ENCODE measurements around the gene TDRD10.

Gene TDRD10, protein sequence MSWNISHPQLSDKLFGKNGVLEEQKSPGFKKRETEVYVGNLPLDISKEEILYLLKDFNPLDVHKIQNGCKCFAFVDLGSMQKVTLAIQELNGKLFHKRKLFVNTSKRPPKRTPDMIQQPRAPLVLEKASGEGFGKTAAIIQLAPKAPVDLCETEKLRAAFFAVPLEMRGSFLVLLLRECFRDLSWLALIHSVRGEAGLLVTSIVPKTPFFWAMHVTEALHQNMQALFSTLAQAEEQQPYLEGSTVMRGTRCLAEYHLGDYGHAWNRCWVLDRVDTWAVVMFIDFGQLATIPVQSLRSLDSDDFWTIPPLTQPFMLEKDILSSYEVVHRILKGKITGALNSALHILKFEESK

DNA sequence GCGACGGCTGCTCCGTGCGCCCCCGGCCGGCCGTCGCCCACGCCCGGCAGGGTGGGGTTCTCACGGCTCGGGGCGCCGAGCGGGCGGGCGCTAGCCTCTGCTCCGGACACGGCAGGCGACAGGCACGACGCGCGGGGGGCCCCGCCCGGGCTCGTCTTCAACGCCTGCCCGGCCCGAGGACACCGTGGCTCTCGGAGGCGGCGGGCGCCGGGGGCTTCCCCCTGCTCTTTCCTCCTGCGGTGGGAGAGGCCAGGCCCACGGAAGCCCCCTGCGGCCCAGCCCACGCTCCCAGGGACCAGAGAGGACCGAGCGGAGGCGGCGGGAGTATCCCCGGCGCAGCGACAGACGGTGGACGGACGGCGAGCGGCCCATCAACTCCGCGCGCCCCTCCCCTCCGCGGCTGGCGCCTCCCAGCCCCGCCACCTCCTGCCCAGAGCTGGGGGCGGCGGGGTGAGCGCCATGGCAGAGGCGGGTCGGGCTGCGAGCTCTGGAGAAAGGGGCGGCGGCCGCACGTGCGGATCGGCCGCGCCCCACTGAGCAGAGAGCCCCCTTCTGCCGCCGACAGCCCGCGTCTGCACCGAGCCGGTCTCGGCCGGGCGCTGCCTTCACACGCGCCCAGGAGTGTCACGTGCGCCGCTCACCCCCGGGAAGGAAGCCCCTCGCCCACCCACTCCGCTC is at the start of gene TDRD10, which contains the start of gene SHE:
TSS of gene TDRD10 (plus strand) at position 154 of the 678 bp plus-strand sequence. CDS start 4,685 bp downstream, outside the sequence.
TSS of gene SHE (minus strand) at position 347 of the 678 bp plus-strand sequence. CDS start 386 bp downstream, outside the sequence.
- DNase-seq (ENCODE audit: low spot score), result no peak

- no peak for DNase-seq (ENCODE audit: low spot score)
Measured at GRCh38 chr1:154453161-154453560, 48.9 kb upstream of the TDRD10 start.

DNA sequence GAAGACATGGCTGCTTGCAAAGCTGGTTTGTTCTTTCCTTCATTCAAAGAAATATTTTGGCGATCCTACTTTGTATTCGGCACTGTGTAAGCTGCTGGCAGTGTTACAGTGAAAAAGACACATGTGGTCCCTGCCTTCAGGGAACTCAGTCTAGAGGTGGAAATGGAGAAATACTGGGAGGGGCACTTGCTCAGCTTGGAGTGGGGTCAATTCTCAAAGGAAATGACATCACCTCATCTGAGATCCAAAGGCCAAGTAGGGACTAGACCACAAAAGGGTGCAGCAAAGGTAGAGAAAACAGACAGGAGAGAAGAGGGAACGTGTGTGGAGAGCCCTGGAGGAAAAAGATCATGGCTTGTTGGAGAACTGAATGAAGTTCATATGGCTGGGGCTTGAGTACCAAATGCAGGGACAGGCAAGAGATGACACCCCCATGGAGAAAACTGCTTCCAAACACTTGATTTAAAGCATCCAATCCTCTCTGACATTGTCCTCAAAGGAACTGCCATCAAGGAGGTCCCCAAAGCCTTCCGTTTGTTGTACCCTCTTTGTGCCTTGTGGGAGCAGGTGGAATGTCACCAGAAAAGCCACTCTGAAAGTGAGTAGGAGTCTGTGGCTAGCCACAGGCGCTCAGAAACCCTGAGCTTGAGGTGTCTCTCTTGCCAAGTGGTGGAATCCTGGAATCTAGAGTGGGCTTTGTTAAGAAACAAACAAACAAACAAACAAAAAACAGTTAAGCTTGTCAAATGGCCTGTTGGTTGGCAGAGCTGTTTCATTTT is 48.3 kb upstream of the TDRD10 start:
- DNase-seq (ENCODE audit: low spot score), result no peak

DNA sequence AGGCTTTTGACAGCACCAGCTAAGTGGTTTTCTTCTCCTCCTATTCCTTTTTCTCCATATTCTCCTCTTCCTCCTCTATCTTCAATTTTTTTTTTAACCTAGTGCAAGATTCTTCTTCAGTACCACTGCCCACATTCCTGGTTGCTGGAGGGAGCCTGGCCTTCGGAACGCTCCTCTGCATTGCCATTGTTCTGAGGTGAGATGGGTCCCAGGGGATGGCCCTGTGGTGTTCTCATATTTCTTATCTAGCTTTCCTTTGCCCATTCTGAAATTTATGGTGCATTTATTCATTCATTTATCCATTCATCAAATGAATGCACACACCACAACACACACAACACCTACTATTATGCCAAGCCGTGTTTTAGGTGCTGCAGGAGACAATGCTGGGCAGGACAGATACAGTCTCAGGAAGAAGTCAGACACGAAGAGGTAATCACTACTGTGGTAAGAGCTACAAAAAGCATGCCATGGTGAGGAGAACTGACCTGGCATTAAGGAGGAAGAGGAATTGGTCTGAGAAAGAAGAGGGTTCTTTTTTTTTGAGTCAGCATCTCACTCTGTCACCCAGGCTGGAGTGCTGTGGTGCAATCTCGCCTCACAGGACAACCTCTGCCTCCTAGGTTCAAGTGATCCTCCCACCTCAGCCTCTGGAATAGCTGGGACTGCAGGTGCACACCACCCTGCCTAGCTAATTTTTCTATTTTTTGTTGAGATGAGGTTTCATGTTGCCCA is 47.5 kb upstream of the TDRD10 start:
- no peak for DNase-seq (ENCODE audit: low spot score)

- DNase-seq (ENCODE audit: low spot score), result no peak
Measured at GRCh38 chr1:154456631-154457030, 45.4 kb upstream of the TDRD10 start.

GRCh38 chr1:154459080-154459479 is 42.9 kb upstream of the TDRD10 start:
- DNase-seq (ENCODE audit: low spot score), result no peak

DNA sequence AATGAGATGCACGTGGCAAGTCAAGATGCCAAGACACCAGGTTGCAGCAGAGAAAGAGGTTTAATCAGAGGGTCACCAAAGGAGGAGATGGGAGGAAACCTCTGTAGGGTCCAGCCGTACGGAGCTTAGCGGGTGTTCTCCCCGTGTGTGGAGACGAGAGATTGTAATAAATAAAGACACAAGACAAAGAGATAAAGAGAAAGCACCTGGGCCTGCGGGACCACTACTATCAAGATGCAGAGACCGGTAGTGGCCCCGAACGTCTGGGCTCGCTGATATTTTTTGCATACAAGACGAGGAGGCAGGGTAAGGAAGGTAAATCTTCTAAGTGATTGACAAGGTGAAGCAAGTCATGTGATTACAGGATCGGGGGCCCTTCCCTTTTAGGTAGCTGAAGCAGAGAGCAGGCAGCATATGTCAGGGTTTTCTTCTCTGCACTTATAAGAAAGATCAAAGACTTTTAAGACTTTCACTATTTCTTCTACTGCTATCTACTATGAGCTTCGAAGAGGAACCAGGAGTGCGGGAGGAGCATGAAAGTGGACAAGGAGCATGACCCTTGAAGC is 41.2 kb upstream of the TDRD10 start:
- no peak for DNase-seq (ENCODE audit: low spot score)

DNA sequence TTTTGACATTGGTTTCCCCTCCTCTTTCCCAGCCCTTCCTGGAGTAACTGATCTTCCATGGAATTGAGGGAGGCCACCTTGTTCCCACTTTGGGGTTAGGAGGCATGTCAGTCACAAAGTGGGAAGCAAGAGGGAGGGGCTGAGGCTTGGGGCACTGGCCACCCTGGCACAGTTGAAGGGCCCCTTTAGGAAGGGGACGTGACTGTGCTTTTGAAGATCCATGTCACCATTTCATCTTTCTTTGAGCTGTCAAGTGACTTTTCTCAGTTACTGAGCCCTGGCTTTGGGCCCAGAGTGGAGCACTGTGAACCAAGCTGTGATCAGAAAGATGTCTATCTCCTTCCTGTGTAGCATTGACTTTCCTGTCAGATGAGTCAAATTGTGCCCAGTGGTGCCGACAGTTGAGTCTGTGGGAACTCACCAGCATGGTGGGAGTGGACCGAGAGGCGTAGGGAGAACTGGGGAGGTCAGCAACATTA is 38.5 kb upstream of the TDRD10 start:
- peak; percentile 93 for DNase-seq (ENCODE audit: low spot score)

DNA sequence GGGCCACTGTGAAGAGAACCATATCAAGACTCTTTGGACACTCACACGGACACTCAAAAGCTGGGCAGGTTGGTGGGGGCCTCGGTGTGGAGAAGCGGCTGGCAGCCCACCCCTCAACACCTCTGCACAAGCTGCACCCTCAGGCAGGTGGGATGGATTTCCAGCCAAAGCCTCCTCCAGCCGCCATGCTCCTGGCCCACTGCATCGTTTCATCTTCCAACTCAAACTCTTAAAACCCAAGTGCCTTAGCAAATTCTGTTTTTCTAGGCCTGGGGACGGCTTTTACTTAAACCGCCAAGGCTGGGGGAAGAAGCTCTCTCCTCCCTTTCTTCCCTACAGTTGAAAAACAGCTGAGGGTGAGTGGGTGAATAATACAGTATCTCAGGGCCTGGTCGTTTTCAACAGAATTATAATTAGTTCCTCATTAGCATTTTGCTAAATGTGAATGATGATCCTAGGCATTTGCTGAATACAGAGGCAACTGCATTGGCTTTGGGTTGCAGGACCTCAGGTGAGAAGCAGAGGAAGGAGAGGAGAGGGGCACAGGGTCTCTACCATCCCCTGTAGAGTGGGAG is 36.3 kb upstream of the TDRD10 start:
- no peak for DNase-seq (ENCODE audit: low spot score)

DNA sequence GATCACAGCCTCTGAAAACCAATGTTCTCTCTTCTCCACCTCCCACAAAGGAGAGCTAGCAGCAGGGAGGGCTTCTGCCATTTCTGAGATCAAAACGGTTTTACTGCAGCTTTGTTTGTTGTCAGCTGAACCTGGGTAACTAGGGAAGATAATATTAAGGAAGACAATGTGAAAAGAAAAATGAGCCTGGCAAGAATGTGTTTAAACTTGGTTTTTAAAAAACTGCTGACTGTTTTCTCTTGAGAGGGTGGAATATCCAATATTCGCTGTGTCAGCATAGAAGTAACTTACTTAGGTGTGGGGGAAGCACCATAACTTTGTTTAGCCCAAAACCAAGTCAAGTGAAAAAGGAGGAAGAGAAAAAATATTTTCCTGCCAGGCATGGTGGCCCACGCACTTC is 35.8 kb upstream of the TDRD10 start:
- no peak for DNase-seq (ENCODE audit: low spot score)

DNA sequence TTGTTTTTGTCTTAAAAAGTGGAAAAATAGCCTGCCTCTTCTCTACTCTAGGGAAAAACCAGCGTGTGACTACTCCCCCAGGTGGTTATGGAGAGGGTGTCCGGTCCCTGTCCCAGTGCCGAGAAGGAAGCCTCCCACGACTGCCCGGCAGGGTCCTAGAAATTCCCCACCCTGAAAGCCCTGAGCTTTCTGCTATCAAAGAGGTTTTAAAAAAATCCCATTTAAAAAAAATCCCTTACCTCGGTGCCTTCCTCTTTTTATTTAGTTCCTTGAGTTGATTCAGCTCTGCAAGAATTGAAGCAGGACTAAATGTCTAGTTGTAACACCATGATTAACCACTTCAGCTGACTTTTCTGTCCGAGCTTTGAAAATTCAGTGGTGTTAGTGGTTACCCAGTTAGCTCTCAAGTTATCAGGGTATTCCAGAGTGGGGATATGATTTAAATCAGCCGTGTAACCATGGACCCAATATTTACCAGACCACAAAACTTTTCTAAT is 35.0 kb upstream of the TDRD10 start:
- peak; percentile 21 for DNase-seq (ENCODE audit: low spot score)

GRCh38 chr1:154467434-154468102 is 34.5 kb upstream of the TDRD10 start:
- DNase-seq (ENCODE audit: low spot score), result peak; percentile 61

DNA sequence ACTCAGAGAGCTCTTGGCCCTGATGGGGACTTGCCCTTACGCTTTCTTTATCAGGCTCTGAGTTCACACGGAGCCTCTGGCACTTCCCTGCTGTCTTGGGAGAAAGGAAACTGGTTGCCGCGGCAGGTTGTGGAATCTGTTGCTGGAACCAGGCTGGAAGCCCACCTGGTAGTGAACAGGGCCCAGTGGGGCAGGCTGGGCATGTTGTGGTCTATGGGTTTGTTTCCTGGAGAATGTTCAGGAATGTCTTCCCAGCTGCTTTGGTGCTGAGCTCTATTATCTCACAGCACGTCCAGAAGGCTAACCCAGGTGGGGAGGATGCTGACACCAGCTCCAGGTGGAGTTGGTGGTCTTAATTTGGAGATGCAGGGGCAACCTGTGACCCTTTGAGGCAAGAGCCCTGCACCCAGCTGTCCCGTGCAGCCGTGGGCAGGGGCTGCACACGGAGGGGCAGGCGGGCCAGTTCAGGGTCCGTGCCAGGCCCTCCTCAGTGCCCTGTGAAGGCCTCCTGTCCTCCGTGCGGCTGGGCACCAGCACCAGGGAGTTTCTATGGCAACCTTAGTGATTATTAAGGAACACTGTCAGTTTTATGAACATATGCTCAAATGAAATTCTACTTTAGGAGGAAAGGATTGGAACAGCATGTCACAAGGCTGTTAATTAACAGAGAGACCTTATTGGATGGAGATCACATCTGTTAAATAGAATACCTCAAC is 33.3 kb upstream of the TDRD10 start:
- DNase-seq (ENCODE audit: low spot score), result no peak

- no peak for DNase-seq (ENCODE audit: low spot score)
Measured at GRCh38 chr1:154469844-154470560, 32.0 kb upstream of the TDRD10 start.

- DNase-seq (ENCODE audit: low spot score), result no peak
Measured at GRCh38 chr1:154471304-154471703, 30.7 kb upstream of the TDRD10 start.

GRCh38 chr1:154474802-154475201 is 27.2 kb upstream of the TDRD10 start:
- no peak for DNase-seq (ENCODE audit: low spot score)

GRCh38 chr1:154476791-154477190 is 25.2 kb upstream of the TDRD10 start:
- DNase-seq (ENCODE audit: low spot score), result no peak

GRCh38 chr1:154478013-154478412 is 24.0 kb upstream of the TDRD10 start:
- no peak for DNase-seq (ENCODE audit: low spot score)

- DNase-seq (ENCODE audit: low spot score), result no peak
Measured at GRCh38 chr1:154478639-154479038, 23.4 kb upstream of the TDRD10 start.

All from activated CD4-positive, alpha-beta T cell treated with anti-CD3 and anti-CD28 coated beads, Interleukin-2, Interleukin-4, amounts not matched to agents 100 ng/mL and 50 ng/mL, durations not matched to agents 16 hours and 8 hours (primary cell).